Nephron progenitor cell (in vitro differentiated cells): ENCODE measurements around the gene KIF18B.

ENCODE experiments used
- DNase-seq: peaks from one replicate; pipeline ENCODE4 v3.0.0; 2021
- H3K27ac Mint-ChIP-seq: 2 replicates; pipeline ENCODE4 v1.8.0; 2021; ENCODE audit warnings: mild to moderate bottlenecking, moderate library complexity, mixed read lengths
- H3K27me3 Mint-ChIP-seq: 2 replicates; pipeline ENCODE4 v1.8.0; 2021; ENCODE audit warnings: mild to moderate bottlenecking, low read depth, mixed read lengths; ENCODE audit not compliant: poor library complexity
- H3K36me3 Mint-ChIP-seq: 2 replicates; pipeline ENCODE4 v1.8.0; 2021; ENCODE audit warnings: low read depth, mixed read lengths
- H3K4me1 Mint-ChIP-seq: 2 replicates; pipeline ENCODE4 v1.8.0; 2021; ENCODE audit warnings: mixed read lengths
- H3K4me3 Mint-ChIP-seq: 2 replicates; pipeline ENCODE4 v1.8.0; 2021; ENCODE audit warnings: mild to moderate bottlenecking, moderate library complexity, mixed read lengths
- H3K9me3 Mint-ChIP-seq: 2 replicates; pipeline ENCODE4 v1.8.0; 2021; ENCODE audit warnings: mild to moderate bottlenecking, moderate library complexity, mixed read lengths
- CTCF ChIP-seq: fragments of 200-600 bp; sonication (generic); IDR thresholded peaks from 2 replicates; pipeline ENCODE4 v1.5.0; 2021; ENCODE audit warnings: antibody characterized with exemption

The KIF18B gene

GRCh38 chr17:44889003-44889402, 58.6 kb downstream of the KIF18B start:
- DNase-seq, result no peak
- Mint-ChIP-seq H3K27me3 (no peaks in the 10 kb centered on the region), H3K27ac (no peak overlapping the region), H3K4me1 (no peaks in the 10 kb centered on the region), H3K9me3 (no peaks in the 10 kb centered on the region), H3K4me3 (no peak overlapping the region), H3K36me3 (peaks cover 30% of the 10 kb centered on the region)
- no peak for TF ChIP-seq CTCF

GRCh38 chr17:44887971-44888954, 59.3 kb downstream of the KIF18B start:
- H3K27ac Mint-ChIP-seq, result no peak overlapping the region
- no peaks in the 10 kb centered on the region for H3K4me1 Mint-ChIP-seq
- peaks cover 32% of the 10 kb centered on the region for H3K36me3 Mint-ChIP-seq
- H3K4me3 Mint-ChIP-seq, result no peak overlapping the region
- H3K27me3 Mint-ChIP-seq, result no peaks in the 10 kb centered on the region
- TF ChIP-seq CTCF, result no peak
- DNase-seq, result no peak
- H3K9me3 Mint-ChIP-seq, result no peaks in the 10 kb centered on the region

GRCh38 chr17:44887016-44887415, 60.6 kb downstream of the KIF18B start:
- Mint-ChIP-seq H3K27me3 (no peaks in the 10 kb centered on the region), H3K27ac (no peak overlapping the region), H3K4me3 (no peak overlapping the region), H3K36me3 (peaks cover 39% of the 10 kb centered on the region), H3K4me1 (no peaks in the 10 kb centered on the region), H3K9me3 (no peaks in the 10 kb centered on the region)
- DNase-seq, result no peak
- TF ChIP-seq CTCF, result no peak

- no peaks in the 10 kb centered on the region for H3K4me1 Mint-ChIP-seq
- H3K4me3 Mint-ChIP-seq, result no peak overlapping the region
- H3K36me3 Mint-ChIP-seq, result peaks cover 48% of the 10 kb centered on the region
- H3K9me3 Mint-ChIP-seq, result no peaks in the 10 kb centered on the region
- no peak overlapping the region for H3K27ac Mint-ChIP-seq
- TF ChIP-seq CTCF, result no peak
- DNase-seq, result no peak
- no peaks in the 10 kb centered on the region for H3K27me3 Mint-ChIP-seq
These were observed 62.6 kb downstream of the KIF18B start for GRCh38 chr17:44884941-44885340.

GRCh38 chr17:44881145-44881544, 66.4 kb downstream of the KIF18B start:
- H3K9me3 Mint-ChIP-seq, result no peaks in the 10 kb centered on the region
- no peak for TF ChIP-seq CTCF
- H3K27me3 Mint-ChIP-seq, result no peaks in the 10 kb centered on the region
- H3K4me1 Mint-ChIP-seq, result no peaks in the 10 kb centered on the region
- DNase-seq, result no peak
- H3K4me3 Mint-ChIP-seq, result no peak overlapping the region
- peaks cover 62% of the 10 kb centered on the region for H3K36me3 Mint-ChIP-seq
- no peak overlapping the region for H3K27ac Mint-ChIP-seq

GRCh38 chr17:44880062-44880461, 67.5 kb downstream of the KIF18B start:
- H3K4me1 Mint-ChIP-seq, result no peaks in the 10 kb centered on the region
- H3K36me3 Mint-ChIP-seq, result peaks cover 66% of the 10 kb centered on the region
- H3K4me3 Mint-ChIP-seq, result no peak overlapping the region
- no peaks in the 10 kb centered on the region for H3K9me3 Mint-ChIP-seq
- H3K27me3 Mint-ChIP-seq, result no peaks in the 10 kb centered on the region
- no peak overlapping the region for H3K27ac Mint-ChIP-seq
- no peak for DNase-seq
- no peak for TF ChIP-seq CTCF
